GM12865 (cell line): Measurements from ENCODE around the gene CTNNA1.
"Not testable (repeated sequence)": the region's sequence is repeated elsewhere in the genome, so short reads cannot be mapped to it uniquely, and the experiment has no call there.

Experiments
- DNase-seq: peaks from one replicate; pipeline ENCODE4 v3.0.0; 2010; ENCODE audit warnings: low read depth
- H3K4me3 ChIP-seq: 2 replicates; pipeline ENCODE4 v1.5.1; 2011; ENCODE audit warnings: mild to moderate bottlenecking, low read depth, low read length, control low read depth
- CTCF ChIP-seq: IDR thresholded peaks from 2 replicates; pipeline ENCODE4 v1.5.1; 2011; ENCODE audit warnings: low read length, control low read depth, low read depth, inconsistent platforms; ENCODE audit not compliant: insufficient read depth; ENCODE audit errors: missing control alignments

CTNNA1 gene

GRCh38 chr5:138833726-138834480 is 80.7 kb downstream of the CTNNA1 start:
- TF ChIP-seq CTCF: no peak
- no peak for DNase-seq
- H3K4me3 ChIP-seq: no peak overlapping the region

- DNase-seq, H3K4me3 ChIP-seq: not testable (repeated sequence)
Measured at GRCh38 chr5:138834853-138835252, 81.6 kb downstream of the CTNNA1 start.

- TF ChIP-seq CTCF: no peak
- no peak overlapping the region for H3K4me3 ChIP-seq
- DNase-seq: no peak
Measured at GRCh38 chr5:138837160-138837559, 83.9 kb downstream of the CTNNA1 start.

GRCh38 chr5:138840103-138840502 is 86.9 kb downstream of the CTNNA1 start:
- no peak overlapping the region for H3K4me3 ChIP-seq
- no peak for TF ChIP-seq CTCF
- no peak for DNase-seq

GRCh38 chr5:138841531-138841930 is 88.3 kb downstream of the CTNNA1 start:
- DNase-seq: no peak
- TF ChIP-seq CTCF: no peak
- no peak overlapping the region for H3K4me3 ChIP-seq

GRCh38 chr5:138843316-138844124 is 90.3 kb downstream of the CTNNA1 start:
- TF ChIP-seq CTCF: no peak
- DNase-seq: no peak
- H3K4me3 ChIP-seq: no peak overlapping the region

GRCh38 chr5:138844125-138844461 is 90.9 kb downstream of the CTNNA1 start:
- DNase-seq: no peak
- TF ChIP-seq CTCF: no peak
- no peak overlapping the region for H3K4me3 ChIP-seq
